NK-92 (cell line): ENCODE results near the gene FBXO33.

Experiments
- DNase-seq: peaks from one replicate; lab custom pipeline; 2025; ENCODE audit not compliant: unreplicated experiment; lab: John Stamatoyannopoulos, UW

Gene FBXO33

DNA sequence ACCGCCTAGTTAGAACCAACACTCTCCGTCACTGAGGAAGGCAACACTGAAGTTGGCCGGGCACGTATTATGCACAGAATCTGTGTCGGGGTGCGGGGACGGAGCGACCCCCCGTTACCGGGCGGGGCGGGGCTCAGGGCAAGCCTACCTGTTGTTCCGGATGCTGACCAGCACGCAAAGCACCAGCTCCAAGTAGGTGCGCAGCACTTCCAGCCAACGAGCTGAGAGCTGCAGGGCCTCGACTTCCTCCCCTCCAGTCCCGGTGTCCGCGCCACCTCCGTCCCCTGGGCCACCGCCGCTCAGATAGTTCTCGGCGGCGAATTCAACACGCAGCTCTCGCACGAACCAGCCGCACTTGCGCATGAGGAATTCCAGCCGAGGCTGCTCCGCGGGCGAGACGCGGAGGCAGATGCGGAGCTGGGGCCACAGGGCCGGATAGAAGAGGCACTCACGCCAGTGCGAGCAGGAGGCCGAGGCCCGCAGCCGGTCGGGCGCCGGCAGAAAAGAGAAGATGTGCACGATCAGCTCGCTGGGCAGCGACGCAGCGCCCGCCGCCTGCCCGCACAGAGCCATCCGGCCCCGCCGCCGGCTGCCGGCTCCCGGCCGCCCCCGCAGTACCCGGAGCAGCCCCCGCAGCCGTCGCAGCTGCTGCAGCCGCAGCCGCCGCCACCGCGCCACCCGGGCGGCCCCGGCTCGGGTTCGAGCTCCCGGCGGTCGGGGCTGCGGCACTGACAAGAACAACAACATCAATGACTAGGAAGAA is 636 bp downstream of the FBXO33 start:
- no peak for DNase-seq

DNA sequence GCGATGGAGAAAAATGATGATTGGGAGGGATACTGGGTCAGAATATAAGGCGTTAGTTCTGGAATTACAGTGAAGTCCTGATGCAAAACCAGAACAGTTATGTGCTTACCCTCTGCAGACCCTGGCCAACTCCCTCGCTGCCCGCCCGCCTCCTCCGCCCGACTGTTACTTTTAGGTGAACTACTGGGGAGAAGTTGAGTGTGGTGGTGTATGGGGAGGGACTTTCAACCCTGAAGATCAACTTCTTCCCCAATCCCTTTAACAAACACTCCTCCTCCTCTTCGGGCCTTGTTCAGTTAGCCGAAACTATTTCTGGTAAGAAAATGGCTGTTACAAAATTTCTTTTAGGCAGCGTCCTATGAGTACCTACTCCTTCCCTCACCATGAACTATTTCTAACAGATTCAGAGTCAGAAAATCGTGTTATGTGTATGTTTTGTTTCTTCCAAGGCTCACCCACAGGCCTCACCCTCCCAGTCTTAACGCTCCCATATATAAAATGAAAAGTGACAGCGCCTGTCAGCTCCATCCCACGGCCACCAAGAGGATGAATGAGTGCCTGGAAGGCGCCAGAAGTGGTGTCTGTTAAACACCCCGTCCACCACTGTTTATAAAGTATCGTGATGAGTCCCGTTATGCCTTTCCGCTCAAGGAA is 1.3 kb downstream of the FBXO33 start:
- DNase-seq: no peak

DNA sequence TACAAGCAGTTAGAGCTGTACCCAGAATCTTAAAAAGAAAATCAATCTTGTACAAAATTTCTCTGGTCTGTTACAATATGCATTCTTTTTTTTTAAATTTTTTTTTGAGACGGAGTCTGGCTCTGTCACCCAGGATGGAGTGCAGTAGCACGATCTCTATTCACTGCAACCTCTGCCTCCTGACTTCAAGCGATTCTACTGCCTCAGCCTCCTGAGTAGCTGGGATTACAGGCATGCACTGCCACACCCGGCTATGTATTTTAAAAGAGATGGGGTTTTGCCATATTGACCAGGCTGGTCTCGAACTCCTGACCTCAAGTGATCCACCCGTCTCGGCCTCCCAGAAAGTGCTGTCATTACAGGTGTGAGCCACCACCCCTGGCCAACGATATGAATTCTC is 4.1 kb downstream of the FBXO33 start:
- DNase-seq: no peak

DNA sequence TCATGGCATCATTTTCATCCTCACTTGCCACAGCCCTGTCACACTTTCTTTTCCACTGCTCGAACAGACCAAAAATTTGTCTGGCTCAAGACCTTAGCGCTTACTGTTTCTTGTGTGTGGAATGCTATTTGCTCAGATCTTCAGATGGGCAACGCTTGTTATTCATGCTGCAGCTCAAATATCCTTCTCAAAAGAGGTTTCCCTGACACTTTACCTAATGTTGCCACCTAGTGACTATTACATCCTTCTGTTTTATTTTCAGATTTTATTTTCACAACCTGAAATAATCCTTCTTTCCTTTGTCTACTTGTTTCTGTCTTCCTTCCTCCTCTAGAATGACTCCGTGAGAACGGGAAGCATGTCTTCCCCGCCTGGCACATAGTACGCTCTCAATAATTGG is 5.6 kb downstream of the FBXO33 start:
- DNase-seq: no peak

DNA sequence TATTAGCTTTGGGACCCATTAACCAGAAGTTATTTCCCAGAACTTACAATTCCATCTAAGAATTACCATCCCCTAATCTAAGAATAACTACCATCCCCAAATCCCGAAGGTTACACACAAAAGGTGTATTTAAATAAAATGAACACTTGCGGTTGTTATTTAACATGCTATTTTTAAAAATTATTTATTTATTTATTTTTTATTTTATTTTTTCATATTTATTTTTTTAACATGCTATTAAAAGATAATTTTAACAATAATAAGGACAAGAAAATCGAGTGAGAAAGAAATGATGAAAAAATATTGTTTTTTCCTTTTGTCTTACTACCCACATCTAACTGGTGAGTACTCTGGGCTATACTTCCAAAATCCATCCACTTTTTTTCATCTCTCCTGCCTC is 6.3 kb downstream of the FBXO33 start:
- DNase-seq: no peak

DNA sequence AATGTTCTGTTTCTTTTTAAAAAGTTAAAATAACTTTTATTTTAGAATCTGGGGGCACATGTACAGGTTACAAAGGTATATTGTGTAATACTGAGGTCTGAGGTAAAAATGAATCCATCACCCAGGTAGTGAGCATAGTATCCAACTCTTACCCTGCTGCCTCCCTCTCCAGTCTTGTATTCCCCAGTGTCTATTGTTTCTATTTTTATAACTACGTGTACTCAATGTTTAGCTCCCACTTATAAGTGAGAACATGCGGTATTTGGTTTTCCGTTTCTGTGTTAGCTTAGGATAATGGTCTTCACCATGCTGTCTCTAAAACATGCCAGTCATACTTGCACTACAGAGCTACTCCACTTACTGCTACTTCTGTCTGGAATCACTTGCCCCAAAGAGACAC is 8.4 kb downstream of the FBXO33 start:
- DNase-seq: no peak

DNA sequence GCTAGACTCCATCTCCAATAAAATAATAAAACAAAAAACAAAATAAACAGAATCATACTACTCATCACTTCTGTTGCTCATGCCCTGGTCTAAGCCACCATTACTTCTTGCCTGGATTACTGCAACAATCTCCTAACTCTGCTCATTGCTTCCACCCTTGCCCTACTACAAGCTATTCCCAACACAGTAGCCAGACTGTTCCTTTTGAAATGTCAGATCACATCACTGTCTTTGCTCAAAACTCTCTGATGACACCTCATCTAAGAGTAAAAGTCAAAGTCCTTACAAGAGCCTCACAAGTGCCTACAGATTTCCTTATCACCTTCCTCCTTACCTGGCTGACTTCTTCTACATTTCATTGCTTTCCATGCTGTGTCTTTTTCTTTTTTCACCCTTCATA is 10.0 kb downstream of the FBXO33 start:
- no peak for DNase-seq

DNA sequence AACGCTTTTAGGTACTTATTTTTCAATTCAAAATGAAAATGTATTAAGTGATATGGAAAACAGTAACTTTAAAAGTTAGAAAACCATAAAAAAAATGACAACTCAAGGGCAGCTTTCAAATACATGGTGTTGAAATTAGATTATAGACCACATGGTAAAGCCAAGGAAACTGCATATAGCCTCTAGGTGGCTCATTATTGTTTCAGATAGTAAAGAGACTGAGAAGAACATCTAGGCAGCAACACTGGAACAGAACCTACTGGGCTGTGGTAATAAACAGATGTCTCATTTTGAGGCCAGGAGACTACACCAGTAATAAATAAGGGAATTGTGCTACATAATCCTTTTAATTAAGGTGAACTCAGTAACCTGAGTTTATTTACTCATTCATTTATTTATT is 13.0 kb downstream of the FBXO33 start:
- DNase-seq: no peak

DNA sequence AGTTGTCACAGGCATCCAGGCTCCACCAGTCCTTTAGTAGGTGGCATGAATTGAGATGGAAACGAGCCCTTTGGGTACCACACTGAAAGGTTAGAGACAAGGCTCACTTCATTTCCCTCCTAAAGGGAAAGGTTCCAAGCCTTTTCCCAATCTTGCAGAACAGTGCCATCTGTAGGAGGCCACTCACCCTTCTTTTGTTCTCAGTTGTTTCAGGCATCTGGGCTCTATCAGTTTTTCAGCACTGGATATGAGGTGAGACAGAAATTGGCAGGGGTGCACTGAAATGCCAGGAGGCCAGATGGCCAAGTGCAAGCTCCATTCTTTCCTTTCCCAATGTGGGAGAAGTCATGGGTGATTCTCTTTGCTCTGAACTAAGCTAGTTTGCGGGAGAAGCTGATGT is 15.2 kb downstream of the FBXO33 start:
- DNase-seq: no peak

DNA sequence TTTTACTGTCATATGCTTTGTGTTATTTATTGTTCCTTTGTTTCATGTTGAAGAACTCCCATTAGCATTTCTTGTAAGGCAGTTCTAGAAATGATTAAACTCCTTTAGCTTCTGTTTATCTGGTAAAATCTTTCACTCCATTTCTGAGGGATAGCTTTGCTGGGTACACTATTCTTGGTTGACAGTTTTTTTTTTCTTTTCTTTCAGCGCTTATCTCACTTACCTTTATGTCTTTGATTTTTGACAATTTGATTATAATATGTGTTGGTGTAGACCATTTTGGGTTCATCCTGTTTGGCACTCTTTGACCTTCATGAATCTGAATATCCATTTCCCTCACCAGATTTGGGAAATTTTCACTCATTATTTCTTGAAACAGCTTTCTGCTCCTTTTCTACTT is 16.2 kb downstream of the FBXO33 start:
- no peak for DNase-seq

DNA sequence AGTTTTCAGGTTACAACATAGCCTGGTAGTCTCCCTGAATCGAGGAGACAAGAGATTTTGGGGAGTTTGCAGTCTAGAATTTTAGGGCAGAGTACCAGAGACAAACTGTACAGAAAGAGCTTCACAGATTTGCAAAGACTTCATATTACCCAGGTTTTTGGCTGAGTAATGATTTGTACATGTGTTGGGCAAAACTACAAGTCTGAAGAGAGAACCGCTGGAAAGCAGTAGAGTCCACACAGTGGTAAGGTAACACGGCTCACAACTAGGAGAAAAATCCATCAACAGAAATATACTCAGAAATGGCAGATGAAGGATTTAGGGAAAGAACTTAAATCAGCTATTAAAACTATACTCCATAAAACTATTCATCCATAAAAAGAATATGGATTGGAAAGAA is 25.7 kb downstream of the FBXO33 start:
- DNase-seq: no peak

DNA sequence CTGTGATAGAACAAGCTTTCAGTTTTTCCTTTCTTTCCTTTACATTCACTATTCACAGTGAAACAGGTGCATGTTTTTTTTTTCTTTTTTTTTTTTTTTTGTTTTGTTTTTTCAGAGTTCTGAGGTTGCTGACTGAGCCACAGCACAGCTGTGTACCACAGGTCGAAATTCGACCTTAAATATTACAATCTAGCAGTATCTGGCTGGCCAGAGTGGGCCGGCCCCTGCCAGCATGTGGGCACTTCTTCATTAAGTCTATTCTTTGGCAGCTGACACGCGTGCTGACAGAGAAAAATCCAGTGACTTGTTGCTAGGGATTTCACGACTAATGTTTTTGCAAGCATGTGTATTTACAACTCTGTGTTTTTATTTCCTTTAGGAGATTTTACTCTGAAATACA is 33.9 kb downstream of the FBXO33 start:
- no peak for DNase-seq

DNA sequence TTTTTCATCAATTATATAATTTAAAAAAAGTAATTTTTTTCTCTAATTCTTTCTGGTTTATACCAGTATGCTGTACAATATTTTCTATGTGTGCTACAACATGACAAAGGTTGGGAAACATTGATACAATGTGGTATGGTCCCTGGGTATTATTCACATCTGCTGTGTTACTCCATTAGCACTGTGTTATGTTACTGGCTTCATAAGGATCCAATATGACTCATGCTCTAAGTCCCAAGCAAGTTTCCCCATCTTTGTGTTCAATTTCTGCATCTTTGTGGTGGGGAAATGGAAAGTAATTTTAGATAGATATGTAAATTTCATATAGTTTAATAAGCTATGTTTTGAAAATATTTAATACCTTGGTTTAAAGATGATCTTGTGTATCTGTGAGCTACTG is 35.8 kb downstream of the FBXO33 start:
- DNase-seq: no peak

DNA sequence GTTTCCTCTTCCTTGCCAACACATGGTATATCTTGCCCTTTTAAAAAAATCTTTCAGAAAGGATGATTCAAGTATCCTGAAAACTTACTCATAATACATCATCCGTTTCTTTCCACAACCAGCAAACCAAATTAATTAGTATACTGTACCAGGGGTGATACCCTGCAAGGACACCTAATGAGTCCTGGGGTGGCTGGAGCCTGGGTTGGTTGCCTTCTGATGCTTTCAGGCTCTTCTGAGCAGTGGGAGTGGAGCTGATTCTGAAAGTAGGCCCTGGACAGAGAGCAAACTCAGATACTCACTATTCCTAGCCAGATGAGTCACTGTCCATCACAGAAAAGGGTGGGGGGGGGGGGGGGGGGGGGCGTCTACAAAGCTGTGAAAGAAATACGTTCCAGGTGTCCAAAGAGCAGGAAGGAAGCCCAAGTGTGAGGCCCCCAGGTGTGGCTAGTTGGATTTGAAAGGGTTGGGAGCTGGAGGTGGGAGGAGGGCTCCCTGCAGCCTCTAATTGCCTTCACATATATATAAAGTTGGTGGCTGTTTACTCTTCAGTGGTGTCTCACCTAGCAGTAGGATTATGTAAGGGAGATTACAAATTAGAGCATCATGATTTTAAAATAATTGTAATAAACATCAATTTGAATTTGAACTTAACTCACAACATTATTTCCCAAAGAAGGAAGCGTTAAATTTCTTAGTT is 36.5 kb downstream of the FBXO33 start:
- DNase-seq: no peak

DNA sequence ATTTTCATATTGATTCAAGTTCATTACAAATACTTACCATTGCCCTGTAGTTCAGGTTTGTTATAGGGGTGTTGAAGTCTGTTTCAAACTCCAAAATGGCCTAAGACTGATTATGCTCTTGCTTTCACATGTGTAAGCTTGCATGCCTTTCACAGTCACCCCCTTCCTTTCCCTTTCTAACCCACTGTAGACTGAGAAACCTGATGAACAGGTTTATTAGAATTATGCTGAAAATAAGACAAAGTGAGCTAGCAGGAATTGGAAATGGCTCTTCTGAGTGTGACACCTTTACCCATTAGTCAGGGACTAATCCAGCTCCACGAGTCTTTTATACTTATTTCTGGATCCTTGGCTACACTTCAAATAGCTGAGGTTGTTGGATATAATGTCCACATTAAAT is 38.9 kb downstream of the FBXO33 start:
- no peak for DNase-seq

DNA sequence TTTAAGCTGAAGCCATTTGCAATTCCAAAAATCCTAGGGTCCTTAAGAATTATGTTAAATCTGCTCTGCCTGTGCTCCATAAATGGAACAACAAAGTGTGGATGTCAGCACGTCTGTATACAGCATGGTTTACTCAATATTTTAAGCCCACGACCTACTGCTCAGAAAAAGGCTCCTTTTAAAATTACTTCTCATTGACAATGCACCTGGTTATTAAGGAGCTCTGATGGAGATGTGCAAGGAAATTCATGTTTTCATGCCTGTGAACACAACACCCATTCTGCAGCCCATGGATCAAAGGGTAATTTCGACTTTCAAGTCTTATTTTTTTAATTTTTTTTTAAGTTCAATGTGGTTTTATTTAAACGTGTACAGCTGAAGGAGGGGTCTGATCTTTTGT is 48.1 kb downstream of the FBXO33 start:
- DNase-seq: no peak

DNA sequence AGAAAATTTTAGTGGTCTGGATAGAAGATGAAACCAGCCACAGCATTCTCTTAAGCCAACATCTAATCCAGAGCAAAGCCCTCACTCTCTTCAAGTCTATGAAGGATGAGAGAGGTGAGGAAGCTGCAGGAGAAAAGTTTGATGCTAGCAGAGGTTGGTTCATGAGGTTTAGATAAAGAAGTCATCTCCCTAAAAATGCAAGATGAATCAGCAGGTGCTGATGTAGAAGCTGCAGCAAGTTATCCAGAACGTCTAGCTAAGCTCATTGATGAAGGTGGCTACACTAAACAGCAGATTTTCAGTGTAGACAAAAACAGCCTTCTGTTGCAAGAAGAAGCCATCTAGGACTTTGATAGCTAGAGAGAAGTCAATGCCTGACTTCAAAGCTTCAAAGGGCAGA is 48.5 kb downstream of the FBXO33 start:
- DNase-seq: no peak

DNA sequence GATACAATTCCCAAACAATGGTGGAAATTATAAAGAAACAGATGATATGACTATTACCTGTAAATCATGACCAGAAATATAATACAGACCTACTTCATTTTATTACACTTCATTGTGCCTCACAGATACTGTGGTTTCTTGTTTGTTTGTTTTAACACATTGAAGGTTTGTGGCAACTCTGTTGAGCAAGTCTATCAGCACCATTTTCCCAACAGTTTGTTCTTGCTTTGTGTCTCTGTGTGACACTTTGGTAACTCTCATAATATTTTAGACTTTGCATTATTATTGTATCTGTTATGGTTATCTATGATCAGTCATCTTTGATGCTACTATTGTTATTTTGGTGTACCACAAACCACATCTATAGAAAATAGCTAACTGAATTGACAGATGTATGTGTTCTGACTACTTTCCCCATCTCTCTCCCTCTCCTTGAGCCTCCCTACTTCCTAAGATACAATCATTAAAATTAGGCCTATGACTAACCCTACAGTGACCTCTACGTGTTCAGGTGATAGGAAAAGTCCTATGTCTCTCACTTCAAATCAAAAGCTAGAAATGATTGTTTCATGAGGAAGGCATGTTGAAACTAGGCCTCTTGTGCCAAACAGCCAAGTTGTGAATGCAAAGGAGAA is 49.1 kb downstream of the FBXO33 start:
- no peak for DNase-seq

DNA sequence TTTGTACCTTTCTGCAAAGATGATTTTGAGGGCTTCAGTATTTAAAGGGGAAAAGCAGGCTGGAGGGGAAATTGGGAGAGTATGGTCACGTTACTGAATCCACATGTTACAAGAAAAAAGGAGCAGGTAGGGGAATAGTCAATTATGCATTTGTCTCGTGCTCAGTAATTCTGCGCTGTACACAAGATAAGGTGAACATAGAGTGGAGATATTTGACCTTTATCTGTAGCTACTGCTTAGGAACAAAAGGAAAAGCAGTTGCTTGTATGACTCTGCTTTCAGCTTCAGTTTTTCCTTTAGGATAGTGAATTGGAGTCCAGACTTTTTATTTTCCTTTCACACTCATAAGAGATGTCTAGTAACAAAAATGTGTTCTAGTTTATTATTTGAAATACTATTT is 49.8 kb downstream of the FBXO33 start:
- DNase-seq: no peak

DNA sequence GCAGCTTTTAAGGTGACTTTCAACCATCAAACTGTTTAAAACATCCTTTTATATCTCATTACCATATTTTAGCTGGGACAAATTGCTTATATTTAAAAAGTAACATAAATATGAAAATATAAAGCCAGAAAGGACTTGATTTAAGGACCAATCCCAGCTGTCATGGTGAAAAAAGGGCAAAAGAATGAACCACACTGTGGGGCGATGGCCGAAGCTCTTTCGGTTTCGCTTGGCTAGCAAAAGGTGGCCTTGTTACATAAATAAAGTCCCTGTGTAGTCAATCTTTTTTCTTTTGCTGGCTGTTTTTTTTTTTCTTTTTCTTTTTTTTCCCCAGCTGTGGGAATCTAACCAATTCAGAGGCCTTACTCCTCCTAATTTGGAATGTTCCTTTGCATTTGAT is 50.9 kb downstream of the FBXO33 start:
- DNase-seq: no peak

DNA sequence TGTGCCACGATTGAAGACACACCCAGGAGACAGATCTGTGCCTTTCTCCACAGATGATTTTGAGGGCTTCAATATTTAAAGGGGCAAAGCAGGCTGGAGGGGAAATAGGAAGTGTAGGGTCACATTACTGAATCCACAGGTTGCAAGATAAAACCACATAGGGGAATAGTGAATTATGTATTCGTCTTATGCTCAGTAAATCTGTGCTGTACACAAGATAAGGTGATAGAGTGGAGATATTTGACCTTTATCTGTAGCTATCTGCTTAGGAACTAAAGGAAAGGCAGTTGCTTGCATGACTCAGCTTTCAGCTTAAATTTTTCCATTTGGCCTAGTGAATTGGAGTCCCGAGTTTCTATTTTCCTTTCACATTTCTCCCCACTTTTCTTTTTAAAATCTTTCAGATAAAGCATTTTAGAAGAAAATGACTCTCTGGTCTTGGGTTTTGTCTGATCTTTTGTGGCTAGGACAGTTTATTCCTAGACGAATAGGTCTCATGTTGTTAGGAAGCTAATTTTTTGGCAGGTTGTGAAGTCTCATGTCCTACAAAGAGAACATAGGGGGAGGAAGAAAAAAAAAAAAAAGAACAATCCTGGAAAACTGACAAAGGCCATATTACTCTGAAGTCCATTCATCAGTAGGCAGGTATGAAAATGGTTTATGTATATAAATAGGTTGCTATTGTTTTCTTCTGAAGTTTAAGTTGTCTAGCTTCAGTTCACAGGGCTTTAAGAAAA is 55.4 kb downstream of the FBXO33 start:
- DNase-seq: no peak
